ENCODE results near the gene METRNL. TPM values are rescaled to one million over a fixed set of nuclear protein-coding genes. Genes with fewer than 3 reads are reported as not detected.

METRNL gene
- total RNA-seq, 2 experiments from 2014 or later = 16.9 to 23.3 TPM

- intact Hi-C loops (cut with micrococcal nuclease; ENCODE audit: unreplicated experiment) = no loop called here
- BruUV-seq (replicated peaks) = no TSS peak
- H3K9me3 ChIP-seq (ENCODE audit: low read length) = no peaks in the 10 kb centered on the region
- TF ChIP-seq CTCF (conservative IDR thresholded peaks at IDR 0.05; ENCODE audit: low read length) (no peak), EZH2phosphoT487 (IDR thresholded peaks at IDR 0.05; ENCODE audit: borderline replicate concordance, low read depth, low read length) (no peak)
- no peak overlapping the region for H2AFZ ChIP-seq (ENCODE audit: low read length)
- no peak for DNase-seq (ENCODE audit: low spot score)
- H3K4me2 ChIP-seq (ENCODE audit: low read length) = no peak overlapping the region
- no peaks in the 10 kb centered on the region for H4K20me1 ChIP-seq (ENCODE audit: insufficient read depth, low read length)
- no peaks in the 10 kb centered on the region for H3K36me3 ChIP-seq (ENCODE audit: insufficient read depth, low read length)
- H3K79me2 ChIP-seq (ENCODE audit: insufficient read depth, low read depth, low read length) = no peaks in the 10 kb centered on the region
- no peaks in the 10 kb centered on the region for H3K9me2 ChIP-seq (ENCODE audit: insufficient read depth, low read length)
- H3K27ac ChIP-seq (ENCODE audit: low read depth, low read length, poor library complexity, severe bottlenecking) = no peak overlapping the region
- no peak overlapping the region for H3K4me3 ChIP-seq (ENCODE audit: low read depth, low read length, poor library complexity, severe bottlenecking)
- CTCF ChIA-PET (ENCODE audit: unreplicated experiment) = no interaction called here
- POLR2A ChIA-PET = no interaction called here
- peaks cover 8% of the 10 kb centered on the region for H3K4me1 ChIP-seq (ENCODE audit: insufficient read depth, low read length, poor library complexity, severe bottlenecking)
Observed at GRCh38 chr17:83135692-83136091, 56.3 kb downstream of the METRNL start.

- DNase-seq (ENCODE audit: low spot score) = no peak
- intact Hi-C loops (cut with micrococcal nuclease; ENCODE audit: unreplicated experiment) = no loop called here
- Histone ChIP-seq H3K27ac (ENCODE audit: low read depth, low read length, poor library complexity, severe bottlenecking) (no peak overlapping the region), H3K4me2 (ENCODE audit: low read length) (no peak overlapping the region), H3K4me1 (ENCODE audit: insufficient read depth, low read length, poor library complexity, severe bottlenecking) (peaks cover 4% of the 10 kb centered on the region), H4K20me1 (ENCODE audit: insufficient read depth, low read length) (no peaks in the 10 kb centered on the region), H3K9me2 (ENCODE audit: insufficient read depth, low read length) (no peaks in the 10 kb centered on the region), H3K4me3 (ENCODE audit: low read depth, low read length, poor library complexity, severe bottlenecking) (no peak overlapping the region), H2AFZ (ENCODE audit: low read length) (no peak overlapping the region), H3K79me2 (ENCODE audit: insufficient read depth, low read depth, low read length) (no peaks in the 10 kb centered on the region), H3K9me3 (ENCODE audit: low read length) (peaks cover 4% of the 10 kb centered on the region; the same call in 1 of the 2 replicates), H3K36me3 (ENCODE audit: insufficient read depth, low read length) (no peaks in the 10 kb centered on the region)
- ChIA-PET CTCF (ENCODE audit: unreplicated experiment) (no interaction called here), POLR2A (interaction anchor here (1.2 kb wide), 1 partner anchor 18 kb away, joined by 3 read pairs; no protein-coding TSS in a partner anchor)
- TF ChIP-seq EZH2phosphoT487 (IDR thresholded peaks at IDR 0.05; ENCODE audit: borderline replicate concordance, low read depth, low read length) = no peak
- no peak for TF ChIP-seq CTCF (conservative IDR thresholded peaks at IDR 0.05; ENCODE audit: low read length)
- BruUV-seq (replicated peaks) = no TSS peak
Observed at GRCh38 chr17:83136156-83136555, 56.7 kb downstream of the METRNL start.

- no peak for DNase-seq (ENCODE audit: low spot score)
- no peaks in the 10 kb centered on the region for H3K9me2 ChIP-seq (ENCODE audit: insufficient read depth, low read length)
Observed at GRCh38 chr17:83136931-83137330, 57.5 kb downstream of the METRNL start.

More at GRCh38 chr17:83136931-83137330, 57.5 kb downstream of the METRNL start:
- Histone ChIP-seq H3K4me3 (ENCODE audit: low read depth, low read length, poor library complexity, severe bottlenecking) (no peak overlapping the region), H2AFZ (ENCODE audit: low read length) (no peak overlapping the region), H3K9me3 (ENCODE audit: low read length) (peaks cover 9% of the 10 kb centered on the region), H3K27ac (ENCODE audit: low read depth, low read length, poor library complexity, severe bottlenecking) (no peak overlapping the region), H3K4me2 (ENCODE audit: low read length) (no peak overlapping the region), H3K79me2 (ENCODE audit: insufficient read depth, low read depth, low read length) (no peaks in the 10 kb centered on the region), H3K4me1 (ENCODE audit: insufficient read depth, low read length, poor library complexity, severe bottlenecking) (no peaks in the 10 kb centered on the region), H4K20me1 (ENCODE audit: insufficient read depth, low read length) (no peaks in the 10 kb centered on the region), H3K36me3 (ENCODE audit: insufficient read depth, low read length) (no peaks in the 10 kb centered on the region)
- ChIA-PET POLR2A (interaction anchor here (1.2 kb wide), 1 partner anchor 19 kb away, joined by 3 read pairs; no protein-coding TSS in a partner anchor), CTCF (ENCODE audit: unreplicated experiment) (no interaction called here)
- BruUV-seq (replicated peaks) = no TSS peak
- TF ChIP-seq EZH2phosphoT487 (IDR thresholded peaks at IDR 0.05; ENCODE audit: borderline replicate concordance, low read depth, low read length) = no peak
- intact Hi-C loops (cut with micrococcal nuclease; ENCODE audit: unreplicated experiment) = no loop called here

All from OCI-LY7 (cell line).